Left lobe of liver (tissue), 2 donors: ENCODE data around the gene GTF3C5. TPM values are rescaled to one million over a fixed set of nuclear protein-coding genes. Genes with fewer than 3 reads are reported as not detected.
"Not testable (repeated sequence)": the region's sequence is repeated elsewhere in the genome, so short reads cannot be mapped to it uniquely, and the experiment has no call there.

Experiments
- ATAC-seq: fragments of 200-7000 bp; cut with Tn5 transposase; one replicate; pipeline ENCODE4 v1.9.1; 2020; ENCODE audit warnings: mild to moderate bottlenecking, moderate library complexity
- DNase-seq: peaks from one replicate; pipeline ENCODE4 v3.0.0-alpha.2; 2020; ENCODE audit warnings: low spot score
- total RNA-seq: library from RNA; stranded (reverse); gene quantifications from one replicate; pipeline ENCODE4 v1.2.1, GENCODE V29; 2021
- donor health status: DM: no; HTN: no; CAD: no; lungs with moderate emphysema.
- donor health status: DM: no; HTN: yes; CAD: no.

Gene GTF3C5
- total RNA-seq, result 24.6 TPM

- ATAC-seq, result peak; percentile 97
- DNase-seq, result peak; percentile 93
Measured at GRCh38 chr9:133030317-133031129, at the start of gene GTF3C5. Gene GTF3C5 (plus strand): TSS chr9:133030997. CDS start chr9:133031012, 15 bp downstream.

GRCh38 chr9:132982458-132982857 lies 48.3 kb upstream of the GTF3C5 start:
- ATAC-seq (no peak), DNase-seq (no peak)

- ATAC-seq (no peak), DNase-seq (no peak)
Measured at GRCh38 chr9:132983491-132984201, 47.2 kb upstream of the GTF3C5 start.

DNA sequence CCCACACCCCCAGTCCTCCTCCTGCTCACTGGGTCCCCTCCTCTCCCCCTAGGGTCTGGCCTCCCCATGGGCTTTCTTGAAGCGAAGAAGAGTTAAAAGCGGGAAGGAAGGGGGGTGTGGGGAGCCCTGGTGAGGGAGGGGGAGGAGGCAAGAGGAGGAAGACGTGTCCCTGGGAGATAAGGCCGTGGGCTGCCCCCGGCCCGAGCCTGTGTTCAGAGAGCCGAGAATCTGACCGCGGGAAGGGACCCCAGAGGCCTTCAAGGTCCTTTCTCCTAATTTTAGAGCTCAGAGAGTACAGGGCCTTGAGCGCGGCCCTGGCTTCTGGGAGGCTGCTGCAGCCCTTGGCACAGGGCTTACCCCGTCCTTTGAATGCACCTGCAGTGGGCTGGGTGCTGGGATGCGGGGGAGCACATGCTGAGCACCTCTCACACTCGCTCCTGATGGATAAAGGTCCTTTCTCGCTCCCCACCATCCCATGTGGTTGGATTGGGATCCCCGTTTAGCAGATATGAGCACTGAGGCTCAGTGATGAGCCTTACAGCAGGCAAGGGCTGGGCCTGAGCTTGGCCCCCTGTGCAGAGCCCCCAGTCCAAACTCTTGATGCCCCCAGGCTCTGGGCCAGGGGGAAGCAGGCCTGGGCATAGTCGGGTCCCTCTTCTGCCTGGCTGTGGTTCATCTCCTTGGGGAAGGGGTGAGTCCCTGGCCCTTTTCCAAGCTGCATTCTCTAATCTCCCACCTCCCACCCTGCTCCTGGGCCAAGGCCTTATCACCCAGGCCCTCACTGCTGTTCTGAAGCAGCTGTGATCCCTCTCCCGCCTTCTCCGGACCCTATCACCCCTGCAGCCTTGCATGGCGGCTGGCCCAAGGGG lies 46.4 kb upstream of the GTF3C5 start:
- DNase-seq, result no peak
- no peak for ATAC-seq

- DNase-seq (no peak), ATAC-seq (no peak)
Measured at GRCh38 chr9:132985071-132985350, 45.8 kb upstream of the GTF3C5 start.

DNA sequence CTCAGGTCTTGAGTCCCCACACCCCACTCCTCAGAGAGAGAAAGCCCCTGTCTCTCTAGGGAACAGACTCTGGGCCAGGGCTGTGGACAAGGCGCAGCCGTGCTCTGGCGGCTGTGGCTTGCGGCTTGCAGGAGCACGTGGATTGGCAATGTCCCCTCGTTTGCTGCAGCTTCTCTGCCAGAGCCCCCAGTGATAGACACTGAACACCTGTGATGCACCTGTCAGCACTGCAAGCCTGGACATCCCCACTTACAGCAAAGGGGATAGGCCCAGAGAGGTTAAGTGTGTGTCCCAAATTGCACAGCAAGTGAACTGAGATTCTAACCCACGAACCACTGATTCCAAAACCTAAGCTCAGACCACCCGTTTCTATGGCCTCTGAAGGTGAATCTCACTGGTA lies 45.3 kb upstream of the GTF3C5 start:
- DNase-seq, result no peak
- ATAC-seq, result no peak

DNA sequence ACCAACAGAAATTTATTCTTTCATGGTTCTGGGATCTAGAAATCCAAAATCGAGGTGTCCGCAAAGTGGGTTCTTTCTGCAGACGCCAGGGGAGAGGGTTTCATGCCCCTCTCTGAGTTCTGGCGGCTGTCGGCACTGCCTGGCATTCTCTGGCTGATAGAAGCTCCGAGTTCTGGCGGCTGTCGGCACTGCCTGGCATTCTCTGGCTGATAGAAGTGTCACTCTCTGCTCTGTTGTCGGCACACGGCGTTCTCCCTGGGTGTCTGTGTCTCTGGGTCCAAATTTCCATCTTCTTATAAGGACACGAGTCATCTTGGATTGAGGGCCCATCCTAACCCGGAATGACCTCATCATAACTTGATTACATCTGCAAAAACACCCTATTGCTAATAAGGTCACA lies 44.7 kb upstream of the GTF3C5 start:
- ATAC-seq (no peak), DNase-seq (no peak)

GRCh38 chr9:132986640-132987620 lies 43.9 kb upstream of the GTF3C5 start:
- DNase-seq (no peak), ATAC-seq (no peak)

GRCh38 chr9:132988244-132989013 lies 42.4 kb upstream of the GTF3C5 start:
- DNase-seq, result no peak
- ATAC-seq, result no peak

DNA sequence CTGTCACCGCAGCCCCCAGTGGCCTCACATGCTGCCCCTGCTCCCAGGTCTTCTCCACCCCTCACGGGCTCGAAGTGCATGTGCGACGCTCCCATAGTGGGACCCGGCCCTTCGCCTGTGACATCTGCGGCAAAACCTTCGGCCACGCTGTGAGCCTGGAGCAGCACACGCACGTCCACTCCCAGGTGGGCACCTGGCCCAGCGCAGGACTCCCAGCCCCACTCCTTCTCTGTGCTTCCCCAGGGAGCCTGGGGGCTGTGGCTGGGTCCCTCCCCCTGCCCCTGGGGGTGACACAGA lies 41.8 kb upstream of the GTF3C5 start:
- no peak for ATAC-seq
- no peak for DNase-seq

- ATAC-seq (peak; percentile 14), DNase-seq (no peak)
Measured at GRCh38 chr9:132989414-132989996, 41.3 kb upstream of the GTF3C5 start.

- ATAC-seq, DNase-seq: not testable (repeated sequence)
Measured at GRCh38 chr9:132989998-132990557, 40.7 kb upstream of the GTF3C5 start.

- DNase-seq, result no peak
- ATAC-seq, result no peak
Measured at GRCh38 chr9:132990781-132991180, 40.0 kb upstream of the GTF3C5 start.

DNA sequence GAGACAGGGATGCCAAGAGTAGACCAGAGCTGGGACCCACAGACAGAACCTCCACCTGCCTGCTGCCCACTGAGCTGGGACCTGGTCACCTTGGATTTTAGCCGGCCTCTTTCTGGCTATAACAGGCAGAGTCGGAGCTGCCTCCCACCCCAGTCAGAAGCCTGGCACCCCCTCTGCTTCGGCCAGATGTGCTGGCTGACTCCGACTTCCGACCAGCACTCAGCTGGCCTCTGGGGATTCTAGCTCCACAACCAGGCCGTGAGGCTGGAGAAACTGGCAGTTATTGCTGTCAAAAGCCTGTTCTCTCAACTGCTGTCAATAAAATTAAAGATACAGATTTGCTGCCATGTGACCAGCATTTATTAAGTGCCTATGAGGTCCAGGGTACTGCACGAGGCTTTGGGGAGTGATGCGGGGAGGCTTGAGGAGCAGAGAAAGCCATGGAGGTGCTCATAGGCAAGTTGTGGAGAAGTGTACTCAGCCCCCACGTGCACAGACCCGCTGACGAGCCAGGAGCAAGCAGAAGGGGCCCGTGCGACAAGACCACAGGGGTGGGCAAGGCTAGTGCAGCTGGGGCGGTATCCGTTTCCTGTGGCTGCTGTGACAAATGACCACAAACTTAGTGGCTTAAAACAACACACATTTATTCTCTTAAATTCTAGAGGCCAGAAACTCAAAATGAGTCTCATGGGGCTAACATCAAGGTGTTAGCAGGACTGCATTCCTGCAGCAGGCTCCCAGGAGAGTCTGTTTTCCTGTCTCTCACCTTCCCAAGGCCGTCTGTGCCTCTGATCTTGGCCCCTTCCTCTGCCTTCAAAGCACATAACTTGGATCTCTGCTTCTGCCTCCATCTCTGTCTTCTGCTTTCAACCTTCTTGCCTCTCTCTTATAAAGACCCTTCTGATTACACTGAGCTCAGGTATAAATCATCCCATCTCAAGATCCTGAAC lies 39.2 kb upstream of the GTF3C5 start:
- ATAC-seq (no peak), DNase-seq (no peak)

DNA sequence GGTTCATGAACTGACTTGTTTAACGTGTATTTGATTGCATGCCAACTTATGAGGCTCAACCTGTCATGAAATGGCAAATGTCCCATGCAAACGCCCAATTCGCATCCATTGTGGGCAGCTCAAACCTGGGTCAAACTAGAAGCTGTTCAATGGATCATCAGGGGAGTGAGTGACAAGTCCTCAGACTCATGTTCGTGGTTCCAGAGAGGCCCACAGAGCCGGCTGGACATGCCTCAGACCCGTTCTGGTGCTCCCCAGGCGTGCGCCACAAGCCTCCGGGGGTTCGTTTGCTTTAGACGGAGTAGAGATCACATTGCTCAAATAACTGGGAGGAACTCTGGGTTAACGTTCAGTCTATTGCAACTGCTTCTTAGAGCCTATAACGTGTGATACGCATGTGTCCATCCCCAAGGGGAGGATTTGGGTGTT lies 37.3 kb upstream of the GTF3C5 start:
- DNase-seq, result no peak
- ATAC-seq, result no peak

GRCh38 chr9:132994410-132995120 lies 36.2 kb upstream of the GTF3C5 start:
- DNase-seq (no peak), ATAC-seq (no peak)

DNA sequence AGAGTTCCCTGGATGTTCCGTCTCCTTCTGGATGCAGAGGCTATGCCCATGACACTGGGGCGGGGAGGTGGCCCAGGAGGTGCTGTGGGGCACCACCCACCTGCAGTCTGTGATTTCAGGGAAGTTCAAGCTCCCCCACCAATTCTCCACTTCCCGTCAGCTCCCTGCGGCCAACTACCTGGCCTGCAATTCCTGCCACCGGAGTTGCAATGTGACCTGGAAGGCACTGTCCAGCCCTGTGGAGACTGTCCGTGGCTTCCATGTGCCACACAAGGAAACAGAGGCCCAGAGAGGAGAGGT lies 35.7 kb upstream of the GTF3C5 start:
- no peak for ATAC-seq

GRCh38 chr9:132995879-132996278 lies 34.9 kb upstream of the GTF3C5 start:
- no peak for ATAC-seq
- DNase-seq, result no peak

More for the DNA sequence above, 35.7 kb upstream of the GTF3C5 start:
- no peak for DNase-seq
